Thyroid gland (tissue), 4 donors: ENCODE results near the gene OPRM1.

ENCODE experiments used
- CTCF ChIP-seq, 6 experiments: fragments of 200-600 bp in 3 of 6; fragments of 450-650 bp in 3 of 6; sonication (generic) in 3 of 6; IDR thresholded peaks; one replicate each; pipeline ENCODE4 v1.5.1; 2016 to 2019; ENCODE audit warnings: antibody characterized with exemption in 6 of 6, mild to moderate bottlenecking in 2 of 6, inconsistent platforms in 1 of 6, moderate library complexity in 1 of 6
- POLR2A ChIP-seq, 2 donors: fragments of 450-650 bp; IDR thresholded peaks; one replicate each; pipeline ENCODE4 v1.6.1; 2017; ENCODE audit warnings: antibody characterized with exemption in 2 of 2, mild to moderate bottlenecking in 2 of 2, moderate library complexity in 1 of 2

DNA sequence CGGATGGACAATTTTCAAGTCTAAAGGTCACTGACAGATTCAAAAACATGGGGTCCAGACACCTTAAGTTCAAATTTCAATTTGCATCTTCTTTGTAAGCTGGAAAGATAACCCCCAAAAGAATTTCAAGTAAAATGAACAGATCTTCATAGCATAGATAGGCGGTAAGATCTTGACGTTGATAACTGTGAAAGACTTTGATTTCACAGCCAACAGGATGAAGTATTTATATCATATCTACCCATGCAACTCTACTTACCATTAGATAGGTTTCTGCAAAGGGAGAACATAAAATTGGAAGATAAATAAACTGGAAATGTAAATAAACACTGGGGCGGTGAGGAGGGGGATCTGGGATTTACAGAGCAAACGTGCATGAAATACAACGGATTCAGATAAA is 179.7 kb downstream of the OPRM1 start:
- TF ChIP-seq CTCF (IDR thresholded peaks at IDR 0.05) (no peak), POLR2A (IDR thresholded peaks at IDR 0.05) (no peak)
